AG09309 (cell line): ENCODE results near the gene MRPL33.

Source experiments
- DNase-seq: peaks from one replicate; pipeline ENCODE4 v3.0.0-alpha.2; 2010; ENCODE audit warnings: low read depth
- H3K4me3 ChIP-seq: 2 replicates; pipeline ENCODE4 v1.5.1; 2011; ENCODE audit warnings: mild to moderate bottlenecking, low read depth, low read length, moderate library complexity; ENCODE audit not compliant: control insufficient read depth
- CTCF ChIP-seq: IDR thresholded peaks from 2 replicates; pipeline ENCODE4 v1.5.1; 2011; ENCODE audit warnings: mild to moderate bottlenecking, low read depth, low read length, inconsistent platforms; ENCODE audit not compliant: insufficient read depth, control insufficient read depth; ENCODE audit errors: missing control alignments

MRPL33 gene

GRCh38 chr2:27728081-27728858 is 43.2 kb upstream of the MRPL33 start:
- no peak for DNase-seq
- H3K4me3 ChIP-seq, result no peak overlapping the region
- no peak for TF ChIP-seq CTCF

- DNase-seq, result no peak
- TF ChIP-seq CTCF, result no peak
- no peak overlapping the region for H3K4me3 ChIP-seq
Observed at GRCh38 chr2:27729198-27729597, 42.3 kb upstream of the MRPL33 start.

DNA sequence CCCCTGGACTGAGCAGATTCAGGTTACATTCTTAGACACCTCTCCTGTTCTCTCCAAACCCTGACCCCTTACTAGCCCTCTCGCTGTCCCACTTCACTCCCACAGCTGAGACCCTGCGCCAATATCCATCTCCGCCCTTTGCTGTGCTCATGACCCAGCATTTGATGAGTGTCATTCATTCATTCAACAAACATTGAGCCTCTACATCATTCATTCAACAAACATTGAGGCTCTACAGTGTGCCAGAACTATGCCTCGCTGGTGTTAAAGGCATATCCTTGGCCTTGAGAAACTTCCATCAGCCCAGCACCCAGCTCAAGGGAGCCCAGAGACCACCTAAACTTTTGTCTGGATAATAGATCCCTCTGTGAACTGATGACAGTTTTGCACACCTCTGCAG is 41.9 kb upstream of the MRPL33 start:
- H3K4me3 ChIP-seq, result no peak overlapping the region
- no peak for TF ChIP-seq CTCF

GRCh38 chr2:27730261-27730662 is 41.3 kb upstream of the MRPL33 start:
- no peak overlapping the region for H3K4me3 ChIP-seq
- DNase-seq, result no peak

More for the DNA sequence above, 41.9 kb upstream of the MRPL33 start:
- no peak for DNase-seq

DNA sequence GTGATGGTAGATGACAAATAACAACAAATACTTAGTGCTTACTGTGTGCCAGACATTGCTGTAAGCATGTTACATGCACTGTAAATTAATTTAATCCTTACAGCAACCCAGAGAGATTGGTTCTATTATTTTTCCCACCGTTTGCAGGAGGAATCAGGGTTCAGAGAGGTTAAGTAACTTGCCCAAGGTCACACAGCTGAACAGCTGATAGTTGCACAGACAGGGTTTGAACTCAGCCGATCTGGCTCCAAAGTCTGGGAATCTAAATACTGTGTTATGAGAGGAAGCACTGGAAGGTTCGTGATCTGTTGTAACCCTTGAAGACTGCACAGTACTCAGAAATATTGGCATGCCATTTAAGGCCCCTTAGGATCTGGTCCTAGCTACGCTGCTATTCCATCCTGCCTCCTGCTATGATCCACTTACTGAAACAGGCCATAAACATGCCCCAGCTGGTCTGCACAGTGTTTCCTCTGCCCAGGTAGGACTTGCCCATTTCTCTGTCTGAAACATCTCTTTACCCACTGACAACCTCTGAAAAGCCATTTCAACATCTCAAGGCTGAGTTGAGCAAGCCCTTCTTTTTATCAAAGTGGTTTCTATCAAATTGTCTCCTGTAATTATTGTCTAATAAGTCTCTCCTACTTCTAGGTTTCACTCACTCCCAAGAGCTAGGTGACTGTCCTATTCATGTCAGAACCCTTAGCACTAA is 40.4 kb upstream of the MRPL33 start:
- DNase-seq, result no peak
- TF ChIP-seq CTCF, result no peak
- H3K4me3 ChIP-seq, result no peak overlapping the region

More at GRCh38 chr2:27730261-27730662, 41.3 kb upstream of the MRPL33 start:
- no peak for TF ChIP-seq CTCF

DNA sequence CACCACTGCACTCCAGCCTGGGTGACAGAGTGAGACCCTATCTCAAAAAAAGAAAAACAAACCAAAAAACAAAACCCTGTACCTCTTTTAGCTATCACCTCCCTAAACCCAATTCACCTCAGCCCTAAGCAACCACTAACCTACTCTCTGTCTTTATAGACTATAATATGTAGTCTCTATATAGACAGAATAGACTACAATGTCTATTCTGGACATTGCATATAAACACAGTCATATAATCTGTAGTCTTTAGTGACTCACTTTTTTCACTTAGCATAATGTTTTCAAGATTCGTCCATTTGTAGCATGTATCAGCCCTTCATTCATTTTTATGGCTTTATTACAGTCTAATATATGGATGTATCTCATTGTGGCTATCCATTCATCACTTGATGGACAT is 37.2 kb upstream of the MRPL33 start:
- no peak for TF ChIP-seq CTCF
- DNase-seq, result no peak
- H3K4me3 ChIP-seq, result no peak overlapping the region
